Raji (cell line): ENCODE measurements around the gene SGCE.

ENCODE experiments used
- POLR2A ChIP-seq: IDR thresholded peaks from 2 replicates; pipeline ENCODE4 v1.6.1; 2011; ENCODE audit warnings: low read depth, low read length, control low read depth; ENCODE audit not compliant: insufficient read depth

SGCE gene

DNA sequence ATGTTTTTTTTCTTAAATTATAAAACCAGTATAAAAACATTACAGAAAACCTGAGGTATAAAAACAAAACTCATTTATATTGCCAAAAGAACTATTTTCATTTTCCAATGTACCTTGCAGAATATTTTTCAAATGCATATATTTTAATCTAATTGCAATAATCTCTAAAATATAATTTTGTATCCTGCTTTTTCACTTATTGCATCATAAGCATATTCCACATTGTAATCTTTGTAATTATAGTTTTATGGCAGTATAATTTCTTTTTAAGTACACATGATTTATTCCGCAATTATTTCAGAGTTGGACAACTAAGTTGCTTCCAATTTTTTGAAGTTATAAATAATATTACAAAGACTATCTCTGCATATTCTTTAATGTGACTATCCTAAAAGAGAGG, 43.7 kb downstream of the SGCE start:
- no peak for TF ChIP-seq POLR2A

DNA sequence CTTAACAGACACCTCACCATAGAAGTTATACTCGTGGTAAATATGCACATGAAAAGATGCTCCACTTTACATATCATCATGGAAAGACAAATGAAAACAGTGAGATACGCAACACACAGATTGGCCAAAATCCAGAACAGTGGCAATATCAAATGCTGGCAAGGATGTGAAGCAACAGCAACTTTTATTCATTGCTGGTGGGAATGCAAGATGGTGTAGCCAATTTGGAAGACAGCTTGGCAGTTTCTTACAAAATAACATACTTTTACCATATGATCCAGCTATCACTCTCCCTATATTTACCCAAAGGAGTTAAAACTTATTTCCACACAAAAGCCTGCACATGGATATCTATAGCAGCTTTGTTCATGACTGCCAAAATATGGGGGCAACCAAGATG, 46.4 kb downstream of the SGCE start:
- no peak for TF ChIP-seq POLR2A

DNA sequence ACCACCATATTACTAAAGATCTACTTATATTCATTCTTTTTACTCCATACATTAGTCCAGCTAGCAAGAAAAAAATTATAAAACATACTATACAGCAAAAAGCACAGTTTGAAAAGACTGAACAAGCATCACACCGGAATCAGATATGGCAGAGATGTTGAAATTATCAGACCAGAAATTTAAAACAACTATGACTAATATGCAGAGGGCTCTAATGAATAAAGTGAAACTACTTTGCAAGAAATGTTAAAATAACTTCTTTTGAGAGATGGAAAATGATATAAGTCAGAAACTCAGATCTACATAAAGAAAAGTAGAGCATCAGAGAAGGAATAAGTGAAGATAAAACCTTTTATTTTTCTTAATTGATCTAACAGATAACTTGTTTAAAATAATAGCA, 50.9 kb downstream of the SGCE start:
- TF ChIP-seq POLR2A, result no peak

DNA sequence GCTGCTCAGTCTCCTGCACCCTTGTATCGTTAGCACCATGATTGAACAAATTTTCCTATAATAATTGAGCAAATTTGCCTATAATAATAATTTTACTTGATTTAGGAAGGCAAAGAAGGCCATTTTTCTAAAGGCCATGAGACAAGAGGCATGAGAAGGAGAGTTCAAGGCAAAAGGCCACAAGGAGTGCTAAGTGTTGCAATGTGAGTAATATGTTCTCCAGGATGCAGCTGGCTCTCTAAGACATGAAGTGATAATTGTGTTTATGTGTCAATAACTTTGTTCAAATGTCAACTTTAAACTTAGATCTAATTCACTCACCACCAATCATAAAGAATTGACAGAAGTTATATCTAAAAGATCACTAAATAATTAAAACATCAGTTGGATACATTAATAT, 53.8 kb downstream of the SGCE start:
- TF ChIP-seq POLR2A, result no peak

DNA sequence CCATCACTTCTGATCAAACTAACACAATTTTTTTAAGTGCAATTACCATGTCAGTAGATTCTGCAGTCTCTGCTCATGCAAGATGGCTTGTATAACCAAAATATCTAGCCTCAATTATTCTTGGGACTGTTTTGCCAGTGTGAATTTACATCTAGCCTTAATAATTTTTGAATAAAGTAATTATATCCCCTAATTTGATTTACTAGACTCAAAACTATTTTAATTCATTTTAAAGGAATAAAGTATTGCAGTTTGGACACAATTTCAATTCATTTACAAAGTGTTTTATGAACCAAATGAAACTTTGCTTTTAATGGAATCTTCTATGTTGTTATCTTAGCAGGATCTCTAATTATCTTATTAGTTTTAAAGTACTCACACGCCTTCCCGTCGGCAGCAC, 55.7 kb downstream of the SGCE start:
- TF ChIP-seq POLR2A, result no peak

DNA sequence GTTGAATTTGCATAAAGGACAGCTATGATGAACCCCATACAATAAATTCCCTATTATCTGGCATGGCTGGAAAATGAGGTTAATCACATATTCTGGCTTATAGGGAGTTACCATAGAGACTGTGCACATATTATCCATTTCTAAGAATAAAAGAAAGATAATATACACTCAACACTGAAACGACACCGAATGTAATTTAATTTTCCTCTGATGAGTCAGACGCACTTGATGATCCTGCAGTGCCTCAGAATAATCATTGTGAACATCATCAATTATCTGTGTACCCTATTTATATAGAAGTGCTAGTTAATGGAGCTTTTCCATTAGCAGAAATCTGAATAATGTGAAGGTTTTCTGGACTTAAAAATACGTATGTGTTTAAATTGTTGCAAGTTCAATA, 60.2 kb downstream of the SGCE start:
- TF ChIP-seq POLR2A, result no peak

GRCh38 chr7:94594882-94595281, 61.1 kb downstream of the SGCE start:
- TF ChIP-seq POLR2A, result no peak

- TF ChIP-seq POLR2A, result no peak
These were observed 64.8 kb downstream of the SGCE start for GRCh38 chr7:94591176-94591575.

GRCh38 chr7:94590526-94591162, 65.3 kb downstream of the SGCE start:
- no peak for TF ChIP-seq POLR2A

- TF ChIP-seq POLR2A, result no peak
These were observed 67.9 kb downstream of the SGCE start for GRCh38 chr7:94588075-94588474.

GRCh38 chr7:94584113-94584512, 71.8 kb downstream of the SGCE start:
- TF ChIP-seq POLR2A, result no peak

- TF ChIP-seq POLR2A, result no peak
These were observed 75.3 kb downstream of the SGCE start for GRCh38 chr7:94580601-94581000.

DNA sequence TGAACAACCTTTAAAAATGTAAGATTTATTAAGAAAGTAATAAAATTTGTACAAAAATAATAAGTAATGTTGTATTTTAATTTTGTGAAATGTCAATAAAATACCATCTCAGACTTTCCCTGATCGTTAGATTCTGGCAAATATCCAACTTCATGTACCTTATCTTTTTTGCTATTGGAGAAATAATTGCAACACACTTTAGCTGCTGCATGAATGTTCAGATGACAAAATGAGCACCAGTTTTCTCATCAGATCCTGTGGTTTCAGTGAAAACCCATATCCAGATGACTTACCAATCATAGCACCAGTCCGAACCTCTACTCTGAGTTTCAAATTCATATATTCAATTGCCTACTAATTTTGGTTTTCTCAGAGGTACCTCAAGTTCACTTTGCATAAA, 76.5 kb downstream of the SGCE start:
- no peak for TF ChIP-seq POLR2A

DNA sequence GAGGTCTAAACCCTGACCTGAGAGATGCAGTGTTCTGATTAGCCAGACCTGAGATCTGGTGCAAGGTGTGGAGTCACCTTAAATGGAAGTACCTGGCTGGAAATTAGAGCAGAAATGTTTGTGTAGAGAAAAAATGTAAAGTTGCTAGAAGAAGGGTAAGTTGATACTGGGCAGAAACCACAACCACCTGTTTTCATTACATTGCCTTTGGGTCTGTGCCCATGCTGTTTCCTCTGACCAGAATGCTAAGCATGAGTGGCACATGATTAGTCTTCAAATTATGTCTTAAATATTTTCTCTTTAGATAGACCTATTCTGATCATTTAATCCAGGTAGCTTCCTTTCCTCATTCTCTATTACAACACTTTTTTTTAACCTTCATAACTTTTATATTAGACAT, 77.3 kb downstream of the SGCE start:
- no peak for TF ChIP-seq POLR2A

DNA sequence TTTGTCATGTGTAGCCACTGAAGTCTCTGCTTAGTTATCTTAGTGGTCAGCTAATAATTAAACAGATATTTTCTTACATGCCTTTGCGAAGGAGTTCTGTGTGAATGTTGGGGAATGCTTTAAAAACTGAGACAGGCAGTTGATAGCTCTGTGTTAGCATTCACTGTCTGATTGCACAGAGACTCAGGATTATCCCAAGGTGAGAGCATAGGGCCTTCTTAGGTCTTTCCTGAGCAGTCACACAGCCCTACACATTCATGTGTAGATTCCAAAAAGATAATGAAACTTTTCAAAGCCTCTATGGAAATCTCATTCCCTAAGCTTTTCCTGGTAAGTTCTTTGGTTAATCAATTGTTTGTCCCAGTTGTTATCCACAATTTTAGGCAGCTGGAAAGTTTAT, 78.6 kb downstream of the SGCE start:
- no peak for TF ChIP-seq POLR2A

- no peak for TF ChIP-seq POLR2A
These were observed 79.6 kb downstream of the SGCE start for GRCh38 chr7:94576316-94576715.

DNA sequence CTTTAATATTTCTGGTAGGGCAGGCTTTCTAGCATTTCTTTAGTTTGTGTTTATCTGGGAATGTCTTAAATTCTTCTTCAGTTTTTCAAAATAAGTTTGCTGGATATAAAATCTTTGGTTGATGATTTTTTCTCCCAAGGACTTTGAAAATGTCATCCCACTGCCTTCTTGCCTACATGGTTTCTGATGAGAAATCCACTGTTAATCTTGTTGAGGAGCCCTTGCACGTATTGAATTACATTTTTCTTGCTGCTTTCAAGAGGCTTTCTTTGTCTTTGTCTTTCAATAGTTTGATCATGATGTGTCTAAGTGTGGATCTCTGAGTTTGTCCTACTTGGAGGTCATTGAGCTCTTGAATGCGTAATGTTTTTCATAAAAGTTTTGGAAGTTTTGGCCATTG, 80.3 kb downstream of the SGCE start:
- TF ChIP-seq POLR2A, result no peak
